Subcutaneous adipose tissue (tissue), 4 donors: ENCODE results near the gene TMEM175. TPM values are rescaled to one million over a fixed set of nuclear protein-coding genes. Genes with fewer than 3 reads are reported as not detected.

ENCODE experiments used
- CTCF ChIP-seq: fragments of 450-650 bp; IDR thresholded peaks from one replicate; pipeline ENCODE4 v1.5.1; 2016; ENCODE audit warnings: low read depth, mild to moderate bottlenecking, control low read depth, antibody characterized with exemption, moderate library complexity
- total RNA-seq, 4 donors: library from RNA; depleted of rRNA; stranded (reverse); fragments of >200 nt; gene quantifications; one replicate each; pipeline ENCODE4 v1.1.0, GENCODE V29; 2016

The TMEM175 gene
- total RNA-seq, 4 donors from 2014 or later = 18.5 to 38.1 (median 21.4) TPM

GRCh38 chr4:917992-918391, 14.3 kb upstream of the TMEM175 start:
- TF ChIP-seq CTCF = no peak

GRCh38 chr4:921830-922331, 10.4 kb upstream of the TMEM175 start:
- no peak for TF ChIP-seq CTCF

- no peak for TF ChIP-seq CTCF
Observed at GRCh38 chr4:924107-925096, 7.9 kb upstream of the TMEM175 start.

GRCh38 chr4:925171-925570, 7.1 kb upstream of the TMEM175 start:
- no peak for TF ChIP-seq CTCF

GRCh38 chr4:925771-926500, 6.3 kb upstream of the TMEM175 start:
- no peak for TF ChIP-seq CTCF

- no peak for TF ChIP-seq CTCF
Observed at GRCh38 chr4:926538-926937, 5.7 kb upstream of the TMEM175 start.
